Measurements from ENCODE around the gene CDH22. TPM values are rescaled to one million over a fixed set of nuclear protein-coding genes. Genes with fewer than 3 reads are reported as not detected.

Gene CDH22
- total and polyA plus RNA-seq, 2 donors (not counting 1 experiment from before 2014, with no cell fraction given) = not detected

DNA sequence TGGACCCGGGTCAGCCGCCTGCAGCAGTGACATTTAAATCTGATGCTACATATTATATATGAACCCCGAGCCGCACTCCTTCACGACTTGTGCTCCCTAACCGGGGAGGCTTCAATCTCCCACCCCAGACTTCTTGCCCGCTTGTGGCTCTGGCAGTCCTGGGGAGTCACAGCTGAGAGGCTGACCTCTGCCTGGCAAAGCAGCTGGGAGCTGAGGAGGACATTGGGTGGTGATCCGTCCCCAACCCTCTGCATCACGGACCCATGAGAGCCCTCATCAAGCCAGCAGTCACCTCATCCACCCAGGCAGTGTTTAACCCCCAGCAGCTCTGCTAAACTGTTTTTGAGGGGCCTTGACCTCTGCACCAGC is 33.7 kb upstream of the CDH22 start:
- Histone ChIP-seq H3K9me3 (ENCODE audit: control insufficient read depth, insufficient read depth, low read depth, low read length) (no peaks in the 10 kb centered on the region), H3K27me3 (ENCODE audit: control insufficient read depth, insufficient read depth, low read length) (peaks cover 46% of the 10 kb centered on the region), H3K27ac (ENCODE audit: insufficient read depth, low read length) (no peak overlapping the region), H3K79me2 (ENCODE audit: control insufficient read depth, insufficient read depth, low read length) (no peaks in the 10 kb centered on the region), H3K9ac (ENCODE audit: insufficient read depth, low read length) (no peak overlapping the region), H3K4me3 (replicated peaks in 1 of 4; ENCODE audit: control extremely low read depth in 1 of 4, insufficient read depth in 1 of 4, low read depth in 3 of 4, low read length in 4 of 4) (no peak overlapping the region), H3K4me2 (ENCODE audit: extremely low read depth, insufficient read depth, low read length) (no peak overlapping the region), H3K4me1 (ENCODE audit: control insufficient read depth, extremely low read depth, insufficient read depth, low read length) (no peaks in the 10 kb centered on the region), H3K36me3 (ENCODE audit: control insufficient read depth, insufficient read depth, low read length) (no peaks in the 10 kb centered on the region), H4K20me1 (ENCODE audit: control insufficient read depth, extremely low read depth, insufficient read depth, low read length) (no peaks in the 10 kb centered on the region), H2AFZ (ENCODE audit: low read length) (no peak overlapping the region)
- TF ChIP-seq, protein P1, sequence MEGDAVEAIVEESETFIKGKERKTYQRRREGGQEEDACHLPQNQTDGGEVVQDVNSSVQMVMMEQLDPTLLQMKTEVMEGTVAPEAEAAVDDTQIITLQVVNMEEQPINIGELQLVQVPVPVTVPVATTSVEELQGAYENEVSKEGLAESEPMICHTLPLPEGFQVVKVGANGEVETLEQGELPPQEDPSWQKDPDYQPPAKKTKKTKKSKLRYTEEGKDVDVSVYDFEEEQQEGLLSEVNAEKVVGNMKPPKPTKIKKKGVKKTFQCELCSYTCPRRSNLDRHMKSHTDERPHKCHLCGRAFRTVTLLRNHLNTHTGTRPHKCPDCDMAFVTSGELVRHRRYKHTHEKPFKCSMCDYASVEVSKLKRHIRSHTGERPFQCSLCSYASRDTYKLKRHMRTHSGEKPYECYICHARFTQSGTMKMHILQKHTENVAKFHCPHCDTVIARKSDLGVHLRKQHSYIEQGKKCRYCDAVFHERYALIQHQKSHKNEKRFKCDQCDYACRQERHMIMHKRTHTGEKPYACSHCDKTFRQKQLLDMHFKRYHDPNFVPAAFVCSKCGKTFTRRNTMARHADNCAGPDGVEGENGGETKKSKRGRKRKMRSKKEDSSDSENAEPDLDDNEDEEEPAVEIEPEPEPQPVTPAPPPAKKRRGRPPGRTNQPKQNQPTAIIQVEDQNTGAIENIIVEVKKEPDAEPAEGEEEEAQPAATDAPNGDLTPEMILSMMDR (conservative IDR thresholded peaks at IDR 0.05 in 1 of 2, IDR thresholded peaks at IDR 0.05 in 1 of 2; ENCODE audit: low read depth in 1 of 2, low read length in 2 of 2) = no peak
- TF ChIP-seq EZH2 (IDR thresholded peaks at IDR 0.05; ENCODE audit: low read length, missing control alignments) = no peak
- no peak for DNase-seq (ENCODE audit: low read depth in 2 of 2)

DNA sequence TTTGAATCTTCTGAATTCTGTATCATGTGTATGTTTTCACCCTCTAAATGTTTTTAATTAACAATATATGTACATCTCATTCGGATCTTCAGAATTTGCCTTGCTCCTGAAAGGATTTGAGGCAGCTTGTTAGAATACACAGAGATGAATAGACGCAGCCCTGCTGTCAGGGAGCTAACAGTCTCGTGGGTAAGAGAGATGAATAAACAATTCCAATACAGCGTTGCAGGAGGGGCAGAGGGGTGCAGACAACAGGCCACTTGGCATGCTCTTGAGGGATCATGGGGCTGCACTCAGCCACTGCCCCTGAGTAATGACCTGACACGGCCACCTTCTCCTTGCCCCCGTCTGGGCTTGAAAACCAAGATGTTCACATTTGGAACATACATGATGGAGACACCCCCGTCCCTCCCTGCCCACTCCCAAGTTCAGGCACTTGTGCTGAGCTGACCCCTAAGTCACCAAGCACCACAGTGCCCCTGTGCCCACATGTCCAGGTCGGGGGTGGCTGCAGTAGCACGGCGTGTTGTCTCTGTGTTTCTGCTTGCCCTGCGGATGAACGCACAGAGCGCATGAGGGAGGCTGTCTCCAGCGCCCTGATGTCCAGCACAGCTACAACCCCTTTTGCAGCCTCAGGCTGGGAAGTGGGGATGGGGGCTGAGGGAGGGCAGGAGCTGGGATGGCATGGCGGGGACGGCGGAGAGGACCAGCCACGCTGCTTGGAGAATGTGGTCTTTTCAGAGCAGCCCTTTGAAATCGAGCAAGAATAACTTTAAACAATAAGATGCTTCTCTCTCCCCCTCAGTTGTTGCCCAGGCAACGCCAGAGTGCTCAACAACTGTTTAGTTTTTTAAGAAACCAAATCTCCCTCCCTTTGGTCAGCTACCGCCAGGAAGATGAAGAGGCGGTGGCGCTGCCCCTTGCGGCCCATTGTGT is 33.0 kb upstream of the CDH22 start:
- DNase-seq (ENCODE audit: low read depth in 2 of 2) = no peak
- no peaks in the 10 kb centered on the region for H3K9me3 ChIP-seq (ENCODE audit: control insufficient read depth, insufficient read depth, low read depth, low read length)
- no peak overlapping the region for H3K27ac ChIP-seq (ENCODE audit: insufficient read depth, low read length)
- H3K79me2 ChIP-seq (ENCODE audit: control insufficient read depth, insufficient read depth, low read length) = no peaks in the 10 kb centered on the region
- H3K4me3 ChIP-seq (replicated peaks in 1 of 4; ENCODE audit: control extremely low read depth in 1 of 4, insufficient read depth in 1 of 4, low read depth in 3 of 4, low read length in 4 of 4) = no peak overlapping the region
- H3K4me1 ChIP-seq (ENCODE audit: control insufficient read depth, extremely low read depth, insufficient read depth, low read length) = no peaks in the 10 kb centered on the region
- H3K9ac ChIP-seq (ENCODE audit: insufficient read depth, low read length) = no peak overlapping the region
- no peak overlapping the region for H2AFZ ChIP-seq (ENCODE audit: low read length)
- no peak overlapping the region for H3K4me2 ChIP-seq (ENCODE audit: extremely low read depth, insufficient read depth, low read length)
- H3K36me3 ChIP-seq (ENCODE audit: control insufficient read depth, insufficient read depth, low read length) = no peaks in the 10 kb centered on the region
- TF ChIP-seq, protein P1 (conservative IDR thresholded peaks at IDR 0.05 in 1 of 2, IDR thresholded peaks at IDR 0.05 in 1 of 2; ENCODE audit: low read depth in 1 of 2, low read length in 2 of 2) = no peak
- TF ChIP-seq EZH2 (IDR thresholded peaks at IDR 0.05; ENCODE audit: low read length, missing control alignments) = peak; percentile 65
- H4K20me1 ChIP-seq (ENCODE audit: control insufficient read depth, extremely low read depth, insufficient read depth, low read length) = no peaks in the 10 kb centered on the region
- peaks cover 46% of the 10 kb centered on the region for H3K27me3 ChIP-seq (ENCODE audit: control insufficient read depth, insufficient read depth, low read length)

GRCh38 chr20:46339037-46339436 is 30.7 kb upstream of the CDH22 start:
- H2AFZ ChIP-seq (ENCODE audit: low read length) = no peak overlapping the region
- H3K4me3 ChIP-seq (replicated peaks in 1 of 4; ENCODE audit: control extremely low read depth in 1 of 4, insufficient read depth in 1 of 4, low read depth in 3 of 4, low read length in 4 of 4) = no peak overlapping the region
- no peak overlapping the region for H3K9ac ChIP-seq (ENCODE audit: insufficient read depth, low read length)
- H4K20me1 ChIP-seq (ENCODE audit: control insufficient read depth, extremely low read depth, insufficient read depth, low read length) = no peaks in the 10 kb centered on the region
- H3K9me3 ChIP-seq (ENCODE audit: control insufficient read depth, insufficient read depth, low read depth, low read length) = no peaks in the 10 kb centered on the region
- TF ChIP-seq, protein P1 (conservative IDR thresholded peaks at IDR 0.05 in 1 of 2, IDR thresholded peaks at IDR 0.05 in 1 of 2; ENCODE audit: low read depth in 1 of 2, low read length in 2 of 2) = no peak
- TF ChIP-seq EZH2 (IDR thresholded peaks at IDR 0.05; ENCODE audit: low read length, missing control alignments) = no peak
- H3K27ac ChIP-seq (ENCODE audit: insufficient read depth, low read length) = no peak overlapping the region
- no peak overlapping the region for H3K4me2 ChIP-seq (ENCODE audit: extremely low read depth, insufficient read depth, low read length)
- DNase-seq (ENCODE audit: low read depth in 2 of 2) = no peak
- H3K4me1 ChIP-seq (ENCODE audit: control insufficient read depth, extremely low read depth, insufficient read depth, low read length) = no peaks in the 10 kb centered on the region
- H3K79me2 ChIP-seq (ENCODE audit: control insufficient read depth, insufficient read depth, low read length) = no peaks in the 10 kb centered on the region
- no peaks in the 10 kb centered on the region for H3K36me3 ChIP-seq (ENCODE audit: control insufficient read depth, insufficient read depth, low read length)
- H3K27me3 ChIP-seq (ENCODE audit: control insufficient read depth, insufficient read depth, low read length) = peaks cover 47% of the 10 kb centered on the region
